ENCODE measurements around the gene B2M.

DNA sequence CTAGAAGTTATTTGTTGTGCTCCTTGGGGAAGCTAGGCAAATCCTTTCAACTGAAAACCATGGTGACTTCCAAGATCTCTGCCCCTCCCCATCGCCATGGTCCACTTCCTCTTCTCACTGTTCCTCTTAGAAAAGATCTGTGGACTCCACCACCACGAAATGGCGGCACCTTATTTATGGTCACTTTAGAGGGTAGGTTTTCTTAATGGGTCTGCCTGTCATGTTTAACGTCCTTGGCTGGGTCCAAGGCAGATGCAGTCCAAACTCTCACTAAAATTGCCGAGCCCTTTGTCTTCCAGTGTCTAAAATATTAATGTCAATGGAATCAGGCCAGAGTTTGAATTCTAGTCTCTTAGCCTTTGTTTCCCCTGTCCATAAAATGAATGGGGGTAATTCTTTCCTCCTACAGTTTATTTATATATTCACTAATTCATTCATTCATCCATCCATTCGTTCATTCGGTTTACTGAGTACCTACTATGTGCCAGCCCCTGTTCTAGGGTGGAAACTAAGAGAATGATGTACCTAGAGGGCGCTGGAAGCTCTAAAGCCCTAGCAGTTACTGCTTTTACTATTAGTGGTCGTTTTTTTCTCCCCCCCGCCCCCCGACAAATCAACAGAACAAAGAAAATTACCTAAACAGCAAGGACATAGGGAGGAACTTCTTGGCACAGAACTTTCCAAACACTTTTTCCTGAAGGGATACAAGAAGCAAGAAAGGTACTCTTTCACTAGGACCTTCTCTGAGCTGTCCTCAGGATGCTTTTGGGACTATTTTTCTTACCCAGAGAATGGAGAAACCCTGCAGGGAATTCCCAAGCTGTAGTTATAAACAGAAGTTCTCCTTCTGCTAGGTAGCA, 851 bp upstream of the B2M start:
- TF ChIP-seq, protein P1, sequence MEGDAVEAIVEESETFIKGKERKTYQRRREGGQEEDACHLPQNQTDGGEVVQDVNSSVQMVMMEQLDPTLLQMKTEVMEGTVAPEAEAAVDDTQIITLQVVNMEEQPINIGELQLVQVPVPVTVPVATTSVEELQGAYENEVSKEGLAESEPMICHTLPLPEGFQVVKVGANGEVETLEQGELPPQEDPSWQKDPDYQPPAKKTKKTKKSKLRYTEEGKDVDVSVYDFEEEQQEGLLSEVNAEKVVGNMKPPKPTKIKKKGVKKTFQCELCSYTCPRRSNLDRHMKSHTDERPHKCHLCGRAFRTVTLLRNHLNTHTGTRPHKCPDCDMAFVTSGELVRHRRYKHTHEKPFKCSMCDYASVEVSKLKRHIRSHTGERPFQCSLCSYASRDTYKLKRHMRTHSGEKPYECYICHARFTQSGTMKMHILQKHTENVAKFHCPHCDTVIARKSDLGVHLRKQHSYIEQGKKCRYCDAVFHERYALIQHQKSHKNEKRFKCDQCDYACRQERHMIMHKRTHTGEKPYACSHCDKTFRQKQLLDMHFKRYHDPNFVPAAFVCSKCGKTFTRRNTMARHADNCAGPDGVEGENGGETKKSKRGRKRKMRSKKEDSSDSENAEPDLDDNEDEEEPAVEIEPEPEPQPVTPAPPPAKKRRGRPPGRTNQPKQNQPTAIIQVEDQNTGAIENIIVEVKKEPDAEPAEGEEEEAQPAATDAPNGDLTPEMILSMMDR (IDR thresholded peaks at IDR 0.05) = no peak
- TF ChIP-seq POLR2A (IDR thresholded peaks at IDR 0.05) = no peak

Data from thyroid gland (tissue), 4 donors.